Measurements from ENCODE around the gene TNK1.
A peak's percentile ranks its signal among the peaks of the same experiment; 100 is the strongest.

Gene TNK1

GRCh38 chr17:7405350-7406234 lies 24.7 kb downstream of the TNK1 start:
- Histone ChIP-seq H3K9ac (ENCODE audit: low read depth, low read length) (peak overlapping the region; percentile 77), H3K4me1 (ENCODE audit: insufficient read depth, low read length) (peaks cover 14% of the 10 kb centered on the region), H3K9me3 (ENCODE audit: control insufficient read depth, insufficient read depth, low read length) (no peaks in the 10 kb centered on the region), H3K36me3 (ENCODE audit: insufficient read depth, low read length) (no peaks in the 10 kb centered on the region; the same call in 1 of the 2 replicates)

- Histone ChIP-seq H3K4me1 (ENCODE audit: insufficient read depth, low read length) (peaks cover 14% of the 10 kb centered on the region), H3K9ac (ENCODE audit: low read depth, low read length) (peak overlapping the region; percentile 77; the same call in 1 of the 2 replicates), H3K9me3 (ENCODE audit: control insufficient read depth, insufficient read depth, low read length) (no peaks in the 10 kb centered on the region), H3K36me3 (ENCODE audit: insufficient read depth, low read length) (no peaks in the 10 kb centered on the region; the same call in 1 of the 2 replicates)
Observed at GRCh38 chr17:7406235-7406825, 25.4 kb downstream of the TNK1 start.

GRCh38 chr17:7407082-7407481 lies 26.2 kb downstream of the TNK1 start:
- Histone ChIP-seq H3K36me3 (ENCODE audit: insufficient read depth, low read length) (no peaks in the 10 kb centered on the region; the same call in 1 of the 2 replicates), H3K4me1 (ENCODE audit: insufficient read depth, low read length) (peaks cover 14% of the 10 kb centered on the region), H3K9me3 (ENCODE audit: control insufficient read depth, insufficient read depth, low read length) (no peaks in the 10 kb centered on the region), H3K9ac (ENCODE audit: low read depth, low read length) (peak overlapping the region; percentile 9; the same call in 1 of the 2 replicates)

- H3K36me3 ChIP-seq (ENCODE audit: insufficient read depth, low read length): no peaks in the 10 kb centered on the region; the same call in 1 of the 2 replicates
- H3K9me3 ChIP-seq (ENCODE audit: control insufficient read depth, insufficient read depth, low read length): no peaks in the 10 kb centered on the region
- peak within 1 kb of the TSS; percentile 32; the same call in 1 of the 2 replicates for H3K9ac ChIP-seq (ENCODE audit: low read depth, low read length)
- H3K4me1 ChIP-seq (ENCODE audit: insufficient read depth, low read length): peaks cover 14% of the 10 kb centered on the region
Observed at GRCh38 chr17:7407485-7408251, 26.8 kb downstream of the TNK1 start, which contains the start of gene NLGN2. Gene NLGN2, plus strand, starts transcription at chr17:7407845. Its CDS starts 411 bp downstream, at chr17:7408256.

- peak overlapping the region; percentile 32; the same call in 1 of the 2 replicates for H3K9ac ChIP-seq (ENCODE audit: low read depth, low read length)
- no peaks in the 10 kb centered on the region for H3K9me3 ChIP-seq (ENCODE audit: control insufficient read depth, insufficient read depth, low read length)
- peaks cover 14% of the 10 kb centered on the region for H3K4me1 ChIP-seq (ENCODE audit: insufficient read depth, low read length)
- no peaks in the 10 kb centered on the region for H3K36me3 ChIP-seq (ENCODE audit: insufficient read depth, low read length)
Observed at GRCh38 chr17:7408252-7408727, 27.4 kb downstream of the TNK1 start.

GRCh38 chr17:7408863-7409262 lies 28.0 kb downstream of the TNK1 start:
- Histone ChIP-seq H3K36me3 (ENCODE audit: insufficient read depth, low read length) (no peaks in the 10 kb centered on the region), H3K4me1 (ENCODE audit: insufficient read depth, low read length) (peaks cover 13% of the 10 kb centered on the region; the same call in 1 of the 2 replicates), H3K9ac (ENCODE audit: low read depth, low read length) (peak overlapping the region; percentile 32; the same call in 1 of the 2 replicates), H3K9me3 (ENCODE audit: control insufficient read depth, insufficient read depth, low read length) (no peaks in the 10 kb centered on the region)

GRCh38 chr17:7409716-7410115 lies 28.8 kb downstream of the TNK1 start:
- Histone ChIP-seq H3K9me3 (ENCODE audit: control insufficient read depth, insufficient read depth, low read length) (no peaks in the 10 kb centered on the region), H3K4me1 (ENCODE audit: insufficient read depth, low read length) (peaks cover 13% of the 10 kb centered on the region; the same call in 1 of the 2 replicates), H3K36me3 (ENCODE audit: insufficient read depth, low read length) (no peaks in the 10 kb centered on the region), H3K9ac (ENCODE audit: low read depth, low read length) (no peak overlapping the region)

- Histone ChIP-seq H3K9ac (ENCODE audit: low read depth, low read length) (no peak overlapping the region), H3K9me3 (ENCODE audit: control insufficient read depth, insufficient read depth, low read length) (no peaks in the 10 kb centered on the region), H3K4me1 (ENCODE audit: insufficient read depth, low read length) (peaks cover 13% of the 10 kb centered on the region; the same call in 1 of the 2 replicates), H3K36me3 (ENCODE audit: insufficient read depth, low read length) (no peaks in the 10 kb centered on the region)
Observed at GRCh38 chr17:7410634-7411426, 29.9 kb downstream of the TNK1 start.

- Histone ChIP-seq H3K4me1 (ENCODE audit: insufficient read depth, low read length) (peaks cover 13% of the 10 kb centered on the region; the same call in 1 of the 2 replicates), H3K36me3 (ENCODE audit: insufficient read depth, low read length) (no peaks in the 10 kb centered on the region), H3K9me3 (ENCODE audit: control insufficient read depth, insufficient read depth, low read length) (no peaks in the 10 kb centered on the region), H3K9ac (ENCODE audit: low read depth, low read length) (no peak overlapping the region)
Observed at GRCh38 chr17:7411427-7411750, 30.5 kb downstream of the TNK1 start.

- Histone ChIP-seq H3K9ac (ENCODE audit: low read depth, low read length) (no peak overlapping the region), H3K4me1 (ENCODE audit: insufficient read depth, low read length) (peaks cover 9% of the 10 kb centered on the region; the same call in 1 of the 2 replicates), H3K36me3 (ENCODE audit: insufficient read depth, low read length) (no peaks in the 10 kb centered on the region), H3K9me3 (ENCODE audit: control insufficient read depth, insufficient read depth, low read length) (no peaks in the 10 kb centered on the region)
Observed at GRCh38 chr17:7413346-7413985, 32.6 kb downstream of the TNK1 start.

GRCh38 chr17:7414837-7415236 lies 33.9 kb downstream of the TNK1 start:
- peaks cover 14% of the 10 kb centered on the region; the same call in 1 of the 2 replicates for H3K4me1 ChIP-seq (ENCODE audit: insufficient read depth, low read length)
- H3K9ac ChIP-seq (ENCODE audit: low read depth, low read length): no peak overlapping the region
- no peaks in the 10 kb centered on the region for H3K9me3 ChIP-seq (ENCODE audit: control insufficient read depth, insufficient read depth, low read length)
- H3K36me3 ChIP-seq (ENCODE audit: insufficient read depth, low read length): no peaks in the 10 kb centered on the region

GRCh38 chr17:7415784-7416183 lies 34.9 kb downstream of the TNK1 start:
- H3K9me3 ChIP-seq (ENCODE audit: control insufficient read depth, insufficient read depth, low read length): no peaks in the 10 kb centered on the region
- H3K36me3 ChIP-seq (ENCODE audit: insufficient read depth, low read length): no peaks in the 10 kb centered on the region
- H3K9ac ChIP-seq (ENCODE audit: low read depth, low read length): no peak overlapping the region

GRCh38 chr17:7416323-7416722 lies 35.4 kb downstream of the TNK1 start:
- Histone ChIP-seq H3K9me3 (ENCODE audit: control insufficient read depth, insufficient read depth, low read length) (no peaks in the 10 kb centered on the region), H3K9ac (ENCODE audit: low read depth, low read length) (no peak overlapping the region), H3K36me3 (ENCODE audit: insufficient read depth, low read length) (no peaks in the 10 kb centered on the region), H3K4me1 (ENCODE audit: insufficient read depth, low read length) (peaks cover 19% of the 10 kb centered on the region; the same call in 1 of the 2 replicates)

More at GRCh38 chr17:7415784-7416183, 34.9 kb downstream of the TNK1 start:
- peaks cover 19% of the 10 kb centered on the region; the same call in 1 of the 2 replicates for H3K4me1 ChIP-seq (ENCODE audit: insufficient read depth, low read length)

Data from ES-I3 (cell line).